GM19193 (cell line): ENCODE data around the gene CPSF4L.

Experiments
- POLR2A ChIP-seq: IDR thresholded peaks from 4 replicates; pipeline ENCODE4 v1.6.1; 2011; ENCODE audit not compliant: insufficient read depth, insufficient read length; ENCODE audit errors: extremely low read depth

The CPSF4L gene, protein sequence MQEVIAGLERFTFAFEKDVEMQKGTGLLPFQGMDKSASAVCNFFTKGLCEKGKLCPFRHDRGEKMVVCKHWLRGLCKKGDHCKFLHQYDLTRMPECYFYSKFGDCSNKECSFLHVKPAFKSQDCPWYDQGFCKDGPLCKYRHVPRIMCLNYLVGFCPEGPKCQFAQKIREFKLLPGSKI

DNA sequence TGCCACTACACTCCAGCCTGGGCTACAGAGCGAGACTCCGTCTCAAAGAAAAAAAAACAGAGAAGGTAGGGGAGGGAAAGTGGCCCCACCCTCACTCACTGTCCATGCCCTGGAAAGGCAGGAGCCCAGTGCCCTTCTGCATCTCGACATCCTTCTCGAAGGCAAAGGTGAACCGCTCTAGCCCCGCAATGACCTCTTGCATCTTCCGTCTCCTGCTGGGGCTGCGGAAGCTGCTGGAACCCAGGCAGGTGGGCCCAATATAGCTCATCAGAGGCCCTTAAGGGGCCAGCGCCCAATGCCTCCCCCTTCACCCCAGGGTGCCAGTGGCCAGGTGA, at the start of gene CPSF4L:
TSS of gene CPSF4L (minus strand) at position 264 of the 335 bp plus-strand sequence. CDS start at position 202, 62 bp downstream.
- TF ChIP-seq POLR2A, result no peak

DNA sequence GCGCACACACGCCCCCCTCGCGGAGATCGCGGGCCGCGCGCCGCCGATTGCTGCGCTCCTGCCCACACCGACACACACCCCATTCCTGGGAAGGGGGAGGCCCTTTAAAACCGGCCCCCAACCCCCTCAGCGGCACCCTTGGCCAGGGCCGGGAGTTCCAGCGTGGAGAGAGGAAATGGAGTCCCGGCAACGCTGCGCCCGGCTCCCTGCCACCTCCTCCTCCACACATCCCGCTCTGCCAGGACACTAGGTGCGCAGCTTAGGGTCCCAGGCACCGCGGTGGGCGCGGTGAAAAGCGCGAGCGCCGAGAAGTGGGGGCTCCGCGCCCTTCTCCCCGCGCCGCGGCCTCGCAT, 49.7 kb upstream of the CPSF4L start:
- TF ChIP-seq POLR2A, result no peak

- TF ChIP-seq POLR2A, result no peak
Measured at GRCh38 chr17:73309727-73310596, 48.3 kb upstream of the CPSF4L start.

DNA sequence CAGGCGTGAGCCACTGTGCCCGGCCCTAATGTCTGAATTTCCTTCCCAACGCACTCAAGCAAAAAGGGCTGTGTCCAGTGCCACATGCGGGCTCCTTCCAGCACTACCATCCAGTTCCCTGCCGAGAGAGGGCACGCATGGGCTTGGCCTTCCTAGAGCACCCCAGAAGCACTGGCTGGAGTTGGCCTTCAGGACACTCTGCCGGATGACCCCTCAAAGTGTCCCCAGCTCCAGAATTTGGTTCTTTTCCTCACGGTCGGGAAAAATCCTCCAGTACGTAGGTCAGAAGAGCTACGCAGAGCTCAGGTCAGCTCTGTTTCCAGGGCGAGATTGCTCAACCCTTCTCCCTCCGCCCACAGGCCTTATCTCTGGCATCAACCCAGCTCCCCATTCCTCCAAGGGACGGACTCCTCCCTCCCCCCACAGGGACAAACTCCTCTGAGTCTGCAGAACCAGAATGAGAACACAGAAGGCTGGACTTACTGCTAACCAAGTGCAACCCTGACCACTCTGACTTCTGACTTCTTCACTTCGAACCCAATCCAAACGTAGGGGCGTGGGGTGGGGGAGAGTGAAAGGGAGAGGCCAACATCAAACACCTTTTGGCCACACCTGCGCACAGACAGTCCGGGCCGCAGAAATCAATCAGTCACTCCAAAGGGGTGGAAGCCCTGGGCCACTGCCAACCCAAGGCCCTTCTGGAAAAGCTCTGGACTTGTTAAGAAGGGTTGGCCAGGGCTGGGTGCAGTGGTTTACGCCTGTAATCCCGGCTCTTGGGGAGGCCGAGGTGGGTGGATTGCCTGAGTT, 46.5 kb upstream of the CPSF4L start:
- no peak for TF ChIP-seq POLR2A

DNA sequence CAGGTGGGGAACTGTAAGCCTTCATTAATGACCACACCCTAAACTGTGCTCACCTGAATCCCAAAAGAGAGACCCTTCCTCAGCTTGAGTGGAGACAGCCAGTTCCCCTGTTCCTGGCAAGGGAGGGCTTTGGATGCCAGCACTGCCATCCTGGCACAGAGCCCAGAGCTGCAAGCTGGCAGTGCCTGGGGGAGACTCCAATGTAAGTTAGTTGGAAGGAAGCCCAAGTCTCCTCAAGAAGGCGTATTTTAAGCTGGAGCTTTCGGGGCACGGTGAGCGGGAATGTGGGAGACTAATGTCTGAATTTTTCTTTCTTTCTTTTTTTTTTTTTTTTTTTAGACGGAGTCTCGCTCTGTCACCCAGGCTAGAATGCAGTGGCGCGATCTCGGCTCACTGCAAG, 45.5 kb upstream of the CPSF4L start:
- TF ChIP-seq POLR2A, result no peak

DNA sequence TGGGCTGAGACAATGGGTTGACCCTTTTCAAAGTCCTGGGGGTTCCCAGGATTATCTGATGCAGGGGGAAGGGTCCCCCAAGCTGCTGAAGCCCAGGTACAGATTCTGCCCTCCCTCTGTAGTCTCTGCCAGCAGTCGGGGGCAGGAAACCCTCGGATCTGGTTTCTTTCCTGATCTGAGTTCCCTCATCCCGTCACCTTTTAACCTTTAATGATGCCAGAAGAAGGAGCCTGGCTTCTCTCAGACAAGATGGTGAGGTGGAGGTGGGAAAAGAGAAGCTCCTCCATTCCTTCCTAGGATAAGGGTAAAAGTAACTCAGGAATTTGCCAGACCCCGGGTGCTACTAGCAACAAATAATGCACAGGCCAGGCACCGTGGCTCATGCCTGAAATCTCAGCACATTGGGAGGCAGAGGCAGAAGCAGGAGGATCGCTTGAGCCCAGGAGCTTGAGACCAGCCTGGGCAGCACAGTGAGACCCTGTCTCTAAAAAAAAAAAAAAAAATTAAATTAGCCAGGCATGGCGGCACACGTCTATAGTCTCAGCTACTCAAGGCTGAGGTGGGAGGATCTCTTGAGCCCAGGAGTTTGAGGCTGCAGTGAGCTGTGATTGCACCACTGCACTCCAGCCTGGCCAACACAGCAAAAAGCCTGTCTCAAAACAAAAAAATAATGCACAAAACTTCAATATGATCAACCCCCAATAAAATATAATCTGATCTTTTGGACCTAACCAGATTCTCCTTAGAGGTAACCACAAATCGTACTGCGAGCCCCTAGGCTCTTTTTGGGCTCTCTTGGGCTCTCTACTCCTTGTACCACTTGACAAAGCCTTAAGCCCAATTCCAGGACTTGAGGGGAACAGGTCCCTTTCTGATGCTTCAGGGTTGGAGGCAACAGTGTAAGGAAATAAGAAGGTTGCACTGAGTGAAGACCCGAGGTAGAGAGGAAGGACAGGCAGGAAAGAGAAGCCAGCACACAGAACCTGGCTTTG, 44.5 kb upstream of the CPSF4L start:
- TF ChIP-seq POLR2A, result no peak

- no peak for TF ChIP-seq POLR2A
Measured at GRCh38 chr17:73304971-73305812, 43.5 kb upstream of the CPSF4L start.

DNA sequence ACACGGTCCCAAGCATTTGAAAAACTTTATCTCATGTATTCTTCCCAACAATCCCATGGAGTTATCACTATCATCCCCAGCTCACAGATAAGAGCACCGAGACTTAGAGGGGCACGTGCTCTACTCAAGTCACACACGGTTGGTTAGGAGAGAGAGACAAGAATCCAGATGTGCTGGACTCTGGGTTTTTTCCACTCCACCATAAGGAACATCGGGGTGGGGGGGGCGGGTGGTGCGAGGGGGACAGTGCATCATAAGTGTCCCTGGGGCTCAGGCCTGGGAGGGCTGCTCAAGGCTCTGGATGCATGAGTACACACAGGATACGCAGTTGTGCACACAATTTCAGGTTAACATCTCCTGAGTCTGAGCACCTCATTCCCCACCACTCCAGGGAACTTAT, 42.8 kb upstream of the CPSF4L start:
- no peak for TF ChIP-seq POLR2A

- no peak for TF ChIP-seq POLR2A
Measured at GRCh38 chr17:73302189-73302588, 40.5 kb upstream of the CPSF4L start.

DNA sequence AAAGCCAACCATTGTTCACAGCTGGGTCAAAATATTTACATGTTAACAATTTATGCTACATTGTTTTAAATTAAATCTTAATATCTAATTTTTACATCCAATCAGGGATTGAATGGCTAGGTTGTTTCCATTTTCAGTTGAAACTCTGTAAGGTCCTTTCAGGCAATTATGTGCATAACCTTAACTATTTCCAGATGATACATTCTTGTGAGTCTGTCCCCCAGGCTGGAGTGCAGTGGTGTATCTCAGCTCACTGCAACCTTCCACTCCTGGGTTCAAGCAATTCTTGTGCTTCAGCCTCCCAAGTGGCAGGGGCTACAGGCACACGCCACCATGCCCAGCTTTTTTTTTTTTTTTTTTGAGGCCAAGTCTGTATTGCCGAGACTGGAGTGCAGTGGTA, 39.7 kb upstream of the CPSF4L start:
- no peak for TF ChIP-seq POLR2A

- no peak for TF ChIP-seq POLR2A
Measured at GRCh38 chr17:73300392-73300791, 38.7 kb upstream of the CPSF4L start.

GRCh38 chr17:73297934-73298861, 36.5 kb upstream of the CPSF4L start:
- no peak for TF ChIP-seq POLR2A
